A673 (cell line): ENCODE data around the gene HPSE2. TPM values are rescaled to one million over a fixed set of nuclear protein-coding genes. Genes with fewer than 3 reads are reported as not detected.

Source experiments
- BruUV-seq: library from RNA; stranded (reverse); fragments of 400-500 nt; replicated peaks from 2 replicates; lab custom pipeline; 2021; lab: Mats Ljungman, UMichigan
- CTCF ChIA-PET: fragments of 300-600 bp; sonication (Branson Sonifier 250); formaldehyde crosslinking; loops from one replicate; lab custom pipeline; 2022; ENCODE audit warnings: antibody characterized with exemption; lab: Charles Lee
- POLR2A ChIA-PET: fragments of 300-600 bp; sonication (Branson Sonifier 250); formaldehyde crosslinking; loops from one replicate; lab custom pipeline; 2022; ENCODE audit warnings: antibody characterized with exemption; ENCODE audit not compliant: low non-redundant PET; lab: Charles Lee
- DNase-seq: peaks from one replicate; pipeline ENCODE4 v3.0.0-alpha.2; 2015; ENCODE audit warnings: low spot score
- H3K27ac ChIP-seq: fragments of 200-600 bp; sonication (generic); 2 replicates; pipeline ENCODE4 v1.5.1; 2016; ENCODE audit warnings: mixed run types, low read depth, mild to moderate bottlenecking, mixed read lengths, antibody characterized with exemption, low read length; ENCODE audit not compliant: poor library complexity, severe bottlenecking
- H3K27me3 ChIP-seq: fragments of 200-600 bp; sonication (generic); replicated peaks from 2 replicates; pipeline ENCODE4 v1.6.1; 2017; ENCODE audit warnings: mixed run types, low read depth, mild to moderate bottlenecking, mixed read lengths, antibody characterized with exemption, low read length; ENCODE audit not compliant: insufficient read depth, poor library complexity
- H3K36me3 ChIP-seq: fragments of 200-600 bp; sonication (generic); 2 replicates; pipeline ENCODE4 v1.6.1; 2016; ENCODE audit warnings: mixed run types, mild to moderate bottlenecking, mixed read lengths, antibody characterized with exemption, low read length; ENCODE audit not compliant: insufficient read depth, poor library complexity, severe bottlenecking
- H3K4me1 ChIP-seq: fragments of 200-600 bp; sonication (generic); 2 replicates; pipeline ENCODE4 v1.6.1; 2017; ENCODE audit warnings: mixed run types, mild to moderate bottlenecking, mixed read lengths, antibody characterized with exemption, low read length; ENCODE audit not compliant: insufficient read depth, poor library complexity, severe bottlenecking
- H3K4me3 ChIP-seq: fragments of 200-600 bp; sonication (generic); 2 replicates; pipeline ENCODE4 v1.5.1; 2016; ENCODE audit warnings: low read depth, mixed run types, mild to moderate bottlenecking, mixed read lengths, low read length; ENCODE audit not compliant: poor library complexity, severe bottlenecking
- H3K9me3 ChIP-seq: fragments of 200-600 bp; sonication (generic); 2 replicates; pipeline ENCODE4 v1.6.1; 2016; ENCODE audit warnings: mixed run types, low read depth, mild to moderate bottlenecking, mixed read lengths, antibody characterized with exemption, low read length; ENCODE audit not compliant: poor library complexity, severe bottlenecking
- CTCF ChIP-seq: fragments of 300-800, 200-600 bp; sonication (generic); conservative IDR thresholded peaks from 2 replicates; pipeline ENCODE4 v1.5.1; 2017; ENCODE audit warnings: low read depth, mild to moderate bottlenecking, antibody characterized with exemption, low read length, moderate library complexity, mixed read lengths
- EZH2 ChIP-seq: fragments of 200-600 bp; sonication (generic); IDR thresholded peaks from 2 replicates; pipeline ENCODE4 v1.6.1; 2017; ENCODE audit warnings: borderline replicate concordance, low read depth, mild to moderate bottlenecking, mixed read lengths, antibody characterized with exemption, low read length; ENCODE audit not compliant: poor library complexity, severe bottlenecking
- intact Hi-C: fragments of 100-400 bp; cut with micrococcal nuclease; formaldehyde crosslinking; loops from one replicate; pipeline ENCODE4 v1.10.0; 2022; ENCODE audit not compliant: unreplicated experiment
- total RNA-seq: library from RNA; stranded (reverse); gene quantifications from 2 replicates; pipeline ENCODE4 v1.2.3, GENCODE V29; 2021

HPSE2 gene
- total RNA-seq, 1 experiment from 2014 or later, result not detected

GRCh38 chr10:98901441-98902110 lies 334.1 kb downstream of the HPSE2 start:
- intact Hi-C loops, result no loop called here
- no peak for DNase-seq
- ChIA-PET CTCF (interaction anchor here (0.6 kb wide), 1 partner anchor 345 kb away, joined by 3 read pairs; no protein-coding TSS in a partner anchor), POLR2A (no interaction called here)
- BruUV-seq, result no TSS peak
- H3K36me3 ChIP-seq, result no peaks in the 10 kb centered on the region
- H3K9me3 ChIP-seq, result no peaks in the 10 kb centered on the region
- TF ChIP-seq CTCF, result no peak
- no peak for TF ChIP-seq EZH2
- H3K4me1 ChIP-seq, result no peaks in the 10 kb centered on the region
- no peaks in the 10 kb centered on the region for H3K27me3 ChIP-seq
- H3K4me3 ChIP-seq, result no peak overlapping the region
- no peak overlapping the region for H3K27ac ChIP-seq

GRCh38 chr10:98899018-98899417 lies 336.6 kb downstream of the HPSE2 start:
- DNase-seq, result no peak
- H3K4me3 ChIP-seq, result no peak overlapping the region
- ChIA-PET POLR2A (no interaction called here), CTCF (no interaction called here)
- no peaks in the 10 kb centered on the region for H3K27me3 ChIP-seq
- no peaks in the 10 kb centered on the region for H3K9me3 ChIP-seq
- H3K4me1 ChIP-seq, result no peaks in the 10 kb centered on the region
- H3K36me3 ChIP-seq, result no peaks in the 10 kb centered on the region
- TF ChIP-seq EZH2, result no peak
- no TSS peak for BruUV-seq
- intact Hi-C loops, result no loop called here
- no peak overlapping the region for H3K27ac ChIP-seq

GRCh38 chr10:98892523-98892922 lies 343.1 kb downstream of the HPSE2 start:
- Histone ChIP-seq H3K9me3 (no peaks in the 10 kb centered on the region), H3K4me1 (no peaks in the 10 kb centered on the region), H3K27ac (no peak overlapping the region), H3K4me3 (no peak overlapping the region), H3K36me3 (no peaks in the 10 kb centered on the region), H3K27me3 (no peaks in the 10 kb centered on the region)
- CTCF ChIA-PET, result no interaction called here
- intact Hi-C loops, result no loop called here
- POLR2A ChIA-PET, result no interaction called here
- no peak for DNase-seq
- no peak for TF ChIP-seq CTCF
- TF ChIP-seq EZH2, result no peak
- BruUV-seq, result no TSS peak

- H3K9me3 ChIP-seq, result no peaks in the 10 kb centered on the region
- DNase-seq, result peak; percentile 67
- intact Hi-C loops, result no loop called here
- no peak for TF ChIP-seq EZH2
- no peak for TF ChIP-seq CTCF
- POLR2A ChIA-PET, result no interaction called here
- CTCF ChIA-PET, result no interaction called here
- no peak overlapping the region for H3K4me3 ChIP-seq
- H3K4me1 ChIP-seq, result peaks cover 8% of the 10 kb centered on the region
- no peaks in the 10 kb centered on the region for H3K27me3 ChIP-seq
- H3K27ac ChIP-seq, result no peak overlapping the region
- no peaks in the 10 kb centered on the region for H3K36me3 ChIP-seq
- BruUV-seq, result no TSS peak
These were observed 349.0 kb downstream of the HPSE2 start for GRCh38 chr10:98886686-98887085.
